ENCODE measurements around the gene FLNB. TPM values are rescaled to one million over a fixed set of nuclear protein-coding genes. Genes with fewer than 3 reads are reported as not detected.

FLNB gene
- total RNA-seq, 4 donors from 2014 or later: 282 to 707 (median 563) TPM

DNA sequence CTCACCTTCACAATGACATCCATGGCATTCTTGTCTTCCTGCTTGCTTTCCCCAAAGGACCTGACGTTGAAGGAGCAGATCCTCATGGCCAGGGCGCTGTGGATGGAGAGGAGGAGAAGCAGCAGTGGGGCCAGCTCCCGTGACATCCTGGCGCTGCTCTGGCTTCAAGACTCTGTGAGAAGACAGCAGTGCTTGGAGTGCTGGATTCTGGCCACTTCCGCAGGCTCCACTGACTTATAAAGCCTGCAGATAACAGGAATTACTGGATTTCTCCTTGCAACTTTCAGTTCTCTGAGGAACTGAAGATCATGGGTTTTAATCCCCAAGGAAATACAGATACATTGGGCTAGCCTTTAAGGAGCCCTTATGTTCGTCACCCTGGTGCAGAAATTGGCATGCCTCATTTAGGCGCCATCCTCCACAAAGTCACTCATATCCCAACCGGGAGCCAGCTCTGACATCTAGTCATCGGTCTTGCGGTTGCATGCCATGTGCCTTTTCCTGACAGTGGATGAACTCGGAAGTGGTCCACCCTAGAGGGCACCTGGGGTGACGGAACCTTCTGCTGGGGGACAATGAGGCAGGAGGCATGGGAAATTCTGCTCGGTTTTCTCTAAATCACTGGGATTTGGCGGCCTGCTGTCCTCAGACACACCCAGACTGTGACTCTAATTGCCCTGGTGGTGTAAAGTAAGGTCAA lies 202.7 kb downstream of the FLNB start, which contains the start of gene DNASE1L3:
DNASE1L3 (minus strand) TSS at position 212 of the 700 bp plus-strand sequence; CDS start at position 146, 66 bp downstream.
- in situ Hi-C loops (cut with MboI; ENCODE audit: low pct_ligation_motif_present in 1 of 4, low pct_unique_long_range_greater_than_20kb in 1 of 4, low sequenced_read_pairs in 3 of 4): no loop called here
- Histone ChIP-seq H3K27me3 (no peaks in the 10 kb centered on the region), H3K4me3 (no peak within 1 kb of the TSS), H3K36me3 (no peaks in the 10 kb centered on the region), H3K27ac (no peak within 1 kb of the TSS), H3K9me3 (no peaks in the 10 kb centered on the region), H3K4me1 (no peaks in the 10 kb centered on the region)
- WGBS, 2 donors (ENCODE audit: low coverage in 1 of 2): 84% methylated on average over 4 to 14 of the region's 14 CpGs
- TF ChIP-seq POLR2A (IDR thresholded peaks at IDR 0.05): no peak
- TF ChIP-seq EP300 (IDR thresholded peaks at IDR 0.05; ENCODE audit: low read depth): no peak
- TF ChIP-seq, protein P1, sequence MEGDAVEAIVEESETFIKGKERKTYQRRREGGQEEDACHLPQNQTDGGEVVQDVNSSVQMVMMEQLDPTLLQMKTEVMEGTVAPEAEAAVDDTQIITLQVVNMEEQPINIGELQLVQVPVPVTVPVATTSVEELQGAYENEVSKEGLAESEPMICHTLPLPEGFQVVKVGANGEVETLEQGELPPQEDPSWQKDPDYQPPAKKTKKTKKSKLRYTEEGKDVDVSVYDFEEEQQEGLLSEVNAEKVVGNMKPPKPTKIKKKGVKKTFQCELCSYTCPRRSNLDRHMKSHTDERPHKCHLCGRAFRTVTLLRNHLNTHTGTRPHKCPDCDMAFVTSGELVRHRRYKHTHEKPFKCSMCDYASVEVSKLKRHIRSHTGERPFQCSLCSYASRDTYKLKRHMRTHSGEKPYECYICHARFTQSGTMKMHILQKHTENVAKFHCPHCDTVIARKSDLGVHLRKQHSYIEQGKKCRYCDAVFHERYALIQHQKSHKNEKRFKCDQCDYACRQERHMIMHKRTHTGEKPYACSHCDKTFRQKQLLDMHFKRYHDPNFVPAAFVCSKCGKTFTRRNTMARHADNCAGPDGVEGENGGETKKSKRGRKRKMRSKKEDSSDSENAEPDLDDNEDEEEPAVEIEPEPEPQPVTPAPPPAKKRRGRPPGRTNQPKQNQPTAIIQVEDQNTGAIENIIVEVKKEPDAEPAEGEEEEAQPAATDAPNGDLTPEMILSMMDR (IDR thresholded peaks at IDR 0.05): no peak
- no peak for TF ChIP-seq POLR2AphosphoS5 (IDR thresholded peaks at IDR 0.05)
- intact Hi-C loops (cut with DNase I; ENCODE audit: low total_unique reads): no loop called here
- DNase-seq: no peak

- Histone ChIP-seq H3K27me3 (no peaks in the 10 kb centered on the region), H3K9me3 (no peaks in the 10 kb centered on the region), H3K27ac (peak overlapping the region in 1 of 4 donors; percentile 12), H3K4me3 (no peak overlapping the region), H3K36me3 (no peaks in the 10 kb centered on the region), H3K4me1 (peaks cover 0 to 11% (median 4%) of the 10 kb centered on the region in 4 donors)
- intact Hi-C loops (cut with DNase I; ENCODE audit: low total_unique reads): no loop called here
- in situ Hi-C loops (cut with MboI; ENCODE audit: low pct_ligation_motif_present in 1 of 4, low pct_unique_long_range_greater_than_20kb in 1 of 4, low sequenced_read_pairs in 3 of 4): no loop called here
- peak; percentile 24 for DNase-seq
- WGBS, 2 donors (ENCODE audit: low coverage in 1 of 2): 56 to 60% methylated on average over 3 to 7 of the region's 7 CpGs
- TF ChIP-seq POLR2A (IDR thresholded peaks at IDR 0.05): no peak
- TF ChIP-seq POLR2AphosphoS5 (IDR thresholded peaks at IDR 0.05): no peak
- TF ChIP-seq, protein P1 (IDR thresholded peaks at IDR 0.05): peak in 1 of 5 experiments; percentile 3
Observed at GRCh38 chr3:58214484-58215316, 206.5 kb downstream of the FLNB start.

GRCh38 chr3:58215317-58216025 lies 207.2 kb downstream of the FLNB start:
- Histone ChIP-seq H3K27ac (peak overlapping the region in 1 of 4 donors; percentile 12), H3K4me1 (peaks cover 0 to 11% (median 4%) of the 10 kb centered on the region in 4 donors), H3K9me3 (no peaks in the 10 kb centered on the region), H3K36me3 (no peaks in the 10 kb centered on the region), H3K27me3 (no peaks in the 10 kb centered on the region), H3K4me3 (no peak overlapping the region)
- in situ Hi-C loops (cut with MboI; ENCODE audit: low pct_ligation_motif_present in 1 of 4, low pct_unique_long_range_greater_than_20kb in 1 of 4, low sequenced_read_pairs in 3 of 4): no loop called here
- TF ChIP-seq, protein P1 (IDR thresholded peaks at IDR 0.05): no peak
- TF ChIP-seq EP300 (IDR thresholded peaks at IDR 0.05; ENCODE audit: low read depth) (no peak), POLR2A (IDR thresholded peaks at IDR 0.05) (no peak), POLR2AphosphoS5 (IDR thresholded peaks at IDR 0.05) (no peak)
- intact Hi-C loops (cut with DNase I; ENCODE audit: low total_unique reads): no loop called here
- 76 to 81% methylated on average over 6 to 10 of the region's 10 CpGs for WGBS, 2 donors (ENCODE audit: low coverage in 1 of 2)
- DNase-seq: no peak
